GM23248 (cell line): Measurements from ENCODE around the gene AMPH. TPM values are rescaled to one million over a fixed set of nuclear protein-coding genes. Genes with fewer than 3 reads are reported as not detected.

Source experiments
- DNase-seq: peaks from one replicate; pipeline ENCODE4 v3.0.0-alpha.2; 2015
- H2AFZ ChIP-seq: fragments of 200-600 bp; sonication (generic); 2 replicates; pipeline ENCODE4 v1.6.1; 2016; ENCODE audit warnings: antibody characterized with exemption
- H3F3A ChIP-seq: fragments of 200-600 bp; sonication (generic); 2 replicates; pipeline ENCODE4 v1.6.1; 2016; ENCODE audit warnings: mild to moderate bottlenecking, antibody characterized with exemption, mixed run types; ENCODE audit not compliant: insufficient read depth
- H3K27ac ChIP-seq: fragments of 200-600 bp; sonication (generic); 2 replicates; pipeline ENCODE4 v1.5.1; 2016; ENCODE audit warnings: mild to moderate bottlenecking
- H3K27me3 ChIP-seq: fragments of 200-600 bp; sonication (generic); replicated peaks from 2 replicates; pipeline ENCODE4 v1.6.1; 2016; ENCODE audit warnings: mild to moderate bottlenecking; ENCODE audit not compliant: insufficient read depth
- H3K36me3 ChIP-seq: fragments of 200-600 bp; sonication (generic); 2 replicates; pipeline ENCODE4 v1.6.1; 2016; ENCODE audit warnings: low read depth, mild to moderate bottlenecking
- H3K4me1 ChIP-seq: fragments of 200-600 bp; sonication (generic); 2 replicates; pipeline ENCODE4 v1.6.1; 2016; ENCODE audit warnings: mild to moderate bottlenecking; ENCODE audit not compliant: insufficient read depth
- H3K4me2 ChIP-seq: fragments of 200-600 bp; sonication (generic); one replicate; pipeline ENCODE4 v1.6.1; 2016; ENCODE audit warnings: mild to moderate bottlenecking; ENCODE audit not compliant: unreplicated experiment
- H3K4me3 ChIP-seq: fragments of 200-600 bp; sonication (generic); 2 replicates; pipeline ENCODE4 v1.5.1; 2016; ENCODE audit warnings: mild to moderate bottlenecking
- H3K79me2 ChIP-seq: fragments of 200-600 bp; sonication (generic); 2 replicates; pipeline ENCODE4 v1.6.1; 2016; ENCODE audit warnings: mild to moderate bottlenecking; ENCODE audit not compliant: insufficient read depth
- H3K9ac ChIP-seq: fragments of 200-600 bp; sonication (generic); 2 replicates; pipeline ENCODE4 v1.6.1; 2016; ENCODE audit warnings: mild to moderate bottlenecking
- H3K9me2 ChIP-seq: fragments of 200-600 bp; sonication (generic); 2 replicates; pipeline ENCODE4 v1.6.1; 2016; ENCODE audit warnings: mixed run types, mild to moderate bottlenecking, moderate library complexity; ENCODE audit not compliant: insufficient read depth
- H3K9me3 ChIP-seq: fragments of 200-600 bp; sonication (generic); one replicate; pipeline ENCODE4 v1.6.1; 2017; ENCODE audit warnings: low read depth
- H4K20me1 ChIP-seq: fragments of 200-600 bp; sonication (generic); 2 replicates; pipeline ENCODE4 v1.6.0; 2016; ENCODE audit not compliant: insufficient read depth
- EZH2 ChIP-seq: fragments of 200-600 bp; sonication (generic); IDR thresholded peaks from 2 replicates; pipeline ENCODE4 v1.6.1; 2018; ENCODE audit warnings: antibody characterized with exemption, mild to moderate bottlenecking; ENCODE audit not compliant: insufficient read depth, poor library complexity, severe bottlenecking
- EZH2phosphoT487 ChIP-seq: fragments of 200-600 bp; sonication (generic); IDR thresholded peaks from 2 replicates; pipeline ENCODE4 v1.6.1; 2018; ENCODE audit warnings: antibody characterized with exemption, moderate library complexity, mild to moderate bottlenecking, low read depth; ENCODE audit not compliant: insufficient read depth
- WGBS, 2 experiments: methylation state at CpG; one replicate each; pipeline ENCODE4 v1.1.6; 2015 to 2017; ENCODE audit warnings: low lambda C conversion rate in 2 of 2, low coverage in 1 of 2; ENCODE audit errors: missing lambda C conversion rate in 2 of 2; 5-methylcytosine and 5-hydroxymethylcytosine counted together
- in situ Hi-C: fragments of 300-500 bp; cut with MboI; formaldehyde crosslinking; loops from 2 replicates; pipeline ENCODE4 v1.15.0; 2020
- polyA plus RNA-seq: library from polyadenylated mRNA; unstranded; fragments of >200 nt; fragmentation: Nextera tagmentation; extraction: Ambion mirVana; gene quantifications from 2 replicates; pipeline ENCODE4 v1.2.1, GENCODE V29; 2016
- total RNA-seq: library from RNA; depleted of rRNA; stranded (reverse); fragments of >200 nt; shearing (Covaris generic); gene quantifications from 2 replicates; pipeline ENCODE4 v1.2.3, GENCODE V29; 2014

The AMPH gene
- total and polyA plus RNA-seq, 2 experiments from 2014 or later = 3.1 to 4.9 TPM

DNA sequence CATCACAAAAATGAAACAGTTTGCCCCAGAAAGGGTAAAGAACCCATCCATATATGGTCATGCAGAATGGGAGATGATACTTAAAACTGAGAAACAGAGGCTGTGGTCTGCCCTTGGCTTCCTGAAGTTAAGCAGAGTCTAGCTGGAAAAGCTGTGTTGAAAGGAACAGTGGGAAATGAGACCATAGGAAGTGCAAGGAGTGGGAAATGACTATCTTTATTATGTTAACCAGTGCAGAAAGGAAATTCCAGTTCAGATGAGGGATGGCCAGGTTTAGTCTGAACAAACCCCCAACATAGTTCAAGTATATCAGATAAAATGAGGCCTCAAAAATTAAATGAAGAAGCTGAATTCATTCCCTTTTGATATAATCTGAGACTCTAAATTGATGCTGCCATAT, 245.5 kb downstream of the AMPH start:
- Histone ChIP-seq H3K4me1 (peaks cover 16% of the 10 kb centered on the region), H3K9ac (no peak overlapping the region), H4K20me1 (no peaks in the 10 kb centered on the region), H3K9me3 (no peaks in the 10 kb centered on the region), H3F3A (peaks cover 18% of the 10 kb centered on the region), H3K4me2 (no peak overlapping the region), H3K36me3 (no peaks in the 10 kb centered on the region), H3K27ac (no peak overlapping the region), H3K79me2 (no peaks in the 10 kb centered on the region), H3K4me3 (no peak overlapping the region), H3K9me2 (no peaks in the 10 kb centered on the region), H2AFZ (no peak overlapping the region), H3K27me3 (no peaks in the 10 kb centered on the region)
- no peak for TF ChIP-seq EZH2
- TF ChIP-seq EZH2phosphoT487 = no peak
- DNase-seq = no peak
- in situ Hi-C loops = no loop called here

DNA sequence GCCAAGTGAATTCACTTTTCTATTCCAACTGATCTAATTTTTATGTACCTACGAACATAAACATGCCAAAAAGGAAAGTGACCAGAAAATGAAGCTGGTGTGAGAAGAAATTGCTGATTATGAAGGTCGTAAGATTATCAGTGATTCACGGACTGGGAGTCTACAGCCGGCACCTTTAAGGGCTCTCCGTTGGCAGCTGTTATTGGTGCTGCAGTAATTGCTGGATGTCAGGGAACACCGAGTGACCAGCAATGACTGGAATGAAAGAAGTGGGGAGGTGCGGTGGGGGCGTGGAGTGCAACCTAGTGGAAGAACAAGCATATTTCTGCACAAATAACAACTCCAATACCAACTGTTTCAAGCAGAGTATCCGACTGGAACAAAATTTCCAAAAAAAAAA, 247.9 kb downstream of the AMPH start:
- Histone ChIP-seq H3K4me3 (no peak overlapping the region), H2AFZ (no peak overlapping the region), H3K4me2 (peak overlapping the region; percentile 30), H3K9ac (no peak overlapping the region), H3K9me2 (no peaks in the 10 kb centered on the region), H3K4me1 (peaks cover 16% of the 10 kb centered on the region), H3K27ac (peak overlapping the region; percentile 29), H3K79me2 (no peaks in the 10 kb centered on the region), H4K20me1 (no peaks in the 10 kb centered on the region), H3K9me3 (no peaks in the 10 kb centered on the region), H3K36me3 (no peaks in the 10 kb centered on the region), H3K27me3 (no peaks in the 10 kb centered on the region), H3F3A (peaks cover 18% of the 10 kb centered on the region)
- in situ Hi-C loops = no loop called here
- TF ChIP-seq EZH2phosphoT487 (no peak), EZH2 (no peak)
- DNase-seq = peak; percentile 8
- 80 to 84% methylated on average over 9 of the region's 9 CpGs for WGBS, 2 experiments

GRCh38 chr7:38382684-38383083, 248.5 kb downstream of the AMPH start:
- Histone ChIP-seq H3K9ac (no peak overlapping the region), H3K27ac (peak overlapping the region; percentile 31), H3K36me3 (no peaks in the 10 kb centered on the region), H3K4me3 (no peak overlapping the region), H3K4me2 (peak overlapping the region; percentile 30), H3K27me3 (no peaks in the 10 kb centered on the region), H3K4me1 (peaks cover 16% of the 10 kb centered on the region), H4K20me1 (no peaks in the 10 kb centered on the region), H3K79me2 (no peaks in the 10 kb centered on the region), H3F3A (peaks cover 18% of the 10 kb centered on the region), H2AFZ (no peak overlapping the region), H3K9me3 (no peaks in the 10 kb centered on the region), H3K9me2 (no peaks in the 10 kb centered on the region)
- TF ChIP-seq EZH2phosphoT487 (no peak), EZH2 (no peak)
- 1 to 2% methylated on average over 2 of the region's 2 CpGs for WGBS, 2 experiments
- peak; percentile 92 for DNase-seq
- in situ Hi-C loops = no loop called here

DNA sequence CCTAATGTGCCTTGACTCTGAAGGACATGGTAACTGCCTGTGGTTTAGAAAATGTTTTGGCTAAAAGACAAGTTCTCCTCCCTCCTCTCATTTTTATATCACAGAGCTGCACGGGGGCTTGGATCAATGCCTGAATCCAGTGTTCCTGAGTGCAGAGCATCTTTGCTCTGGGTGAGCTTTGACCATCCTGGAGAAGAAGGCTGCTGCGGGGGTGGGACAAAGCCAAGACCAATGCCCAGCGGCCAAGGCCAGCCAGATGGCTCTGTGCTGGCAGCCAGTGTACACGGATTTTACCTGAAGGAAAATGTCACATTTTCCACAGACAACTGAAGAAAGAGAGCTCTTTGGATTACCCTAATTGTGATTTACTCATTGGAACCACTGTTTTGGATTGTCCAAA, 255.7 kb downstream of the AMPH start:
- Histone ChIP-seq H3K4me2 (no peak overlapping the region), H3K36me3 (no peaks in the 10 kb centered on the region), H2AFZ (no peak overlapping the region), H3K9me2 (no peaks in the 10 kb centered on the region), H3K4me3 (no peak overlapping the region), H3K79me2 (no peaks in the 10 kb centered on the region), H3F3A (no peaks in the 10 kb centered on the region), H3K27me3 (no peaks in the 10 kb centered on the region), H3K9me3 (no peaks in the 10 kb centered on the region), H4K20me1 (no peaks in the 10 kb centered on the region), H3K27ac (no peak overlapping the region), H3K9ac (no peak overlapping the region), H3K4me1 (no peaks in the 10 kb centered on the region)
- in situ Hi-C loops = no loop called here
- 67 to 73% methylated on average over 4 of the region's 4 CpGs for whole genome bisulfite sequencing, 2 experiments
- no peak for DNase-seq
- TF ChIP-seq EZH2phosphoT487 (no peak), EZH2 (no peak)

- H4K20me1 ChIP-seq = no peaks in the 10 kb centered on the region
- no peaks in the 10 kb centered on the region for H3K9me3 ChIP-seq
- WGBS, 2 experiments = 21 to 23% methylated on average over 6 of the region's 6 CpGs
- H3K27ac ChIP-seq = no peak overlapping the region
- H3K9ac ChIP-seq = no peak overlapping the region
- H3K4me2 ChIP-seq = no peak overlapping the region
- no peaks in the 10 kb centered on the region for H3K79me2 ChIP-seq
- H3K36me3 ChIP-seq = no peaks in the 10 kb centered on the region
- TF ChIP-seq EZH2phosphoT487 (no peak), EZH2 (no peak)
- no peaks in the 10 kb centered on the region for H3K27me3 ChIP-seq
- no peaks in the 10 kb centered on the region for H3K9me2 ChIP-seq
- no peaks in the 10 kb centered on the region for H3F3A ChIP-seq
- no peak overlapping the region for H3K4me3 ChIP-seq
- in situ Hi-C loops = no loop called here
- H3K4me1 ChIP-seq = no peaks in the 10 kb centered on the region
- DNase-seq = peak; percentile 60
- no peak overlapping the region for H2AFZ ChIP-seq
Measured at GRCh38 chr7:38374507-38374906, 256.7 kb downstream of the AMPH start.
